AG04449 (cell line): ENCODE data around the gene THSD4.
"Not testable (repeated sequence)": the region's sequence is repeated elsewhere in the genome, so short reads cannot be mapped to it uniquely, and the experiment has no call there.

Experiments used
- CTCF ChIA-PET: fragments of 350-600 bp; formaldehyde crosslinking; extraction: SDS; loops from one replicate; lab custom pipeline; 2021; ENCODE audit warnings: antibody characterized with exemption; lab: Yijun Ruan, JAX
- POLR2A ChIA-PET: fragments of 400-600, 350-600 bp; formaldehyde crosslinking; extraction: SDS; loops from one replicate; lab custom pipeline; 2020; ENCODE audit warnings: antibody characterized with exemption, inconsistent platforms; lab: Yijun Ruan, JAX
- DNase-seq: peaks from one replicate; pipeline ENCODE4 v3.0.0-alpha.2; 2010; ENCODE audit warnings: low read depth, low spot score
- H3K4me3 ChIP-seq: 2 replicates; pipeline ENCODE4 v1.5.1; 2011; ENCODE audit warnings: low read depth, mild to moderate bottlenecking, control low read depth, low read length
- CTCF ChIP-seq: IDR thresholded peaks from one replicate; pipeline ENCODE4 v1.5.1; 2011; ENCODE audit warnings: mild to moderate bottlenecking, moderate library complexity, low read length, control low read depth, inconsistent platforms; ENCODE audit not compliant: insufficient read depth; ENCODE audit errors: missing control alignments

THSD4 gene

GRCh38 chr15:71396536-71397125 lies 281.4 kb downstream of the THSD4 start:
- ChIA-PET CTCF (interaction anchor here (2.8 kb wide), 1 partner anchor 10 kb away, joined by 16 read pairs; no protein-coding TSS in a partner anchor), POLR2A (no interaction called here)
- TF ChIP-seq CTCF: no peak
- no peak overlapping the region for H3K4me3 ChIP-seq
- no peak for DNase-seq

DNA sequence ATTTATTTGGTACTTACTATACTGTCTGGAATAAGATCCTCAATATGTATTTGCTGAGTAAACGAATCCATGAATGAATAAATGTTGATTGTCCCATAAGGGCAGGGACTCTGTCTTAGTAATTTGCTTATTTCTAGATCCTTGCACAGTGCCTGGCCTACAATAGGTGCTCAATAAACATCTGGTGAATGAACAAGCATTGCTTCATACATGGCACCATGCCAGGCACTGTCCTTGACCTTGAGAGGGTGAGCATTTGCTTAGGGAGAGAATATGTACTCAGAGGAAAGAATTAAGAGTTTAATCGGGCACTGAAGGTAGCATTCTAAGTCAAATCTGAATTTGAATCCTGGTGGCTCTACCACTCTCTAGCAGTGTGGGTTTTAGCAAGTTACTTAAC lies 282.1 kb downstream of the THSD4 start:
- CTCF ChIA-PET: interaction anchor here (2.8 to 4.1 kb wide), 2 partner anchors 10 to 11 kb away, joined by 16 to 25 read pairs; no protein-coding TSS in a partner anchor
- POLR2A ChIA-PET: no interaction called here
- H3K4me3 ChIP-seq: no peak overlapping the region
- TF ChIP-seq CTCF: no peak
- DNase-seq: no peak

DNA sequence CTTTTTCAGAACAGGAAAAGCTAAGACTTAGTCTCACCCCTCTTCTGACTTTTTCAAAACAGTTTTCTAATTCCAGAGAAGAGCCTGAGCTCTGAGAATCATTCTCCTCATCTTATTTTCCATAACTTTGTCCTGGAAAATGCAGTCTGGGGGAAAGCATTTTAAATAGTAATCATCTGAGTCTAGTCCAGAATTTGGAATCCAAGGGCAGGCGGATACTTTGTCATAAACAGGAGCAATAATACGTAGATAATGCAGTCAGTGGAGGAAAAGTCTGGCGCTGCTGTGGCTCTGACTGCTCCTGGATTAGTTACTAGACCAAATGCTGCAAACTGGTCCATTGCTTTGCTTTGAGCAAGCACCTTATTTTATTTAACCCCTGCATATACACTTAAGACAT lies 285.0 kb downstream of the THSD4 start:
- no peak for TF ChIP-seq CTCF
- DNase-seq: no peak
- ChIA-PET POLR2A (no interaction called here), CTCF (interaction anchor here (1.2 to 4.1 kb wide), 3 partner anchors 10 to 292 kb away, joined by 4 to 25 read pairs (median 6); no protein-coding TSS in a partner anchor)
- H3K4me3 ChIP-seq: no peak overlapping the region

GRCh38 chr15:71401728-71402127 lies 286.5 kb downstream of the THSD4 start:
- POLR2A ChIA-PET, DNase-seq, H3K4me3 ChIP-seq: not testable (repeated sequence)
- CTCF ChIA-PET: interaction anchor here (0.8 to 1.2 kb wide), 3 partner anchors 15 to 39 kb away, joined by 3 to 4 read pairs (median 3); no protein-coding TSS in a partner anchor

DNA sequence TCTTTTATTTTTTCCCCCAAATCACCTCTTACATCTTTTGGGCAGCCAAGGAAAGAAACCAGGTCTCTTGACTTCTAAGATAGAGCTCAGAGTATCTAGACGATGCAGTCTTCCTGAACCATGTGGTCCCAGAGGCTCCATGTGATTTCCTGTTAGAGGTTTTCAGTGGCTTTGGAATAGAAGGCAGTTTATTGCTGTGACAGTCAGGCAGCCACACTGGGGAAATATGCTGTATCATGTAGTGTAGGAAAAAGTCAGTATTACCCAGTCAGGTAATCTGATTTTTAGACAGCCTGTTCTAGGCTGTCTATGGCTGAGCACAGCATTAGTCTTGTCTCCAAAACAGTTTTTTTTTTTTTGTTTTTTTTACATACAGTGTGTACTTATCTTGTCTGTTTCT lies 294.3 kb downstream of the THSD4 start:
- ChIA-PET CTCF (interaction anchor here (1.4 kb wide), 1 partner anchor 23 kb away, joined by 5 read pairs; no protein-coding TSS in a partner anchor), POLR2A (no interaction called here)
- H3K4me3 ChIP-seq: no peak overlapping the region
- no peak for DNase-seq
- no peak for TF ChIP-seq CTCF

DNA sequence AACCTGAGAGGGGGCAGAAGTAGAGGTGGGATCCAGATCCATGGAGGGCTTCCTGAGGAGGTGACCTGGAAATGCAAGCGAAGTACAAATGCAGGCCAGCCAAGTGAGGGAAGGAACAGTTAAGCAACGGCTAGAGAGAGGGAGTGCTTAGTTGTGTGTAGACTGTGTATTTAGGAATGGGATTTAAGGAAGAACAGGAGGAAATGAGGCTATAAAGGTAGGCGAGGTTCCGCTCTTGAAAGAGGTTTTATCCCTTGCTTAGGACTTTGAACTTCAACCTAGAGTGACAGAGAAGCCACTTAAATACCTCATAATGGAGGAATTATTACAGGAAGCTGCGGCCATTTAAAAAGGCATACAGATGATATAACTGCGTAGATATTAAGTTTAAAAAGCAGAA lies 295.1 kb downstream of the THSD4 start:
- TF ChIP-seq CTCF: no peak
- no peak for DNase-seq
- ChIA-PET CTCF (no interaction called here), POLR2A (no interaction called here)
- no peak overlapping the region for H3K4me3 ChIP-seq
